Endodermal cell (in vitro differentiated cells): ENCODE data around the gene NDC80. TPM values are rescaled to one million over a fixed set of nuclear protein-coding genes. Genes with fewer than 3 reads are reported as not detected.

Source experiments
- DNase-seq: peaks from one replicate; pipeline ENCODE4 v3.0.0-alpha.2; 2017
- H3K27ac ChIP-seq: 2 replicates; pipeline ENCODE4 v1.5.1; 2013; ENCODE audit warnings: mild to moderate bottlenecking, low read depth, low read length, moderate library complexity
- H3K27me3 ChIP-seq: 2 replicates; pipeline ENCODE4 v1.6.1; 2013; ENCODE audit warnings: mild to moderate bottlenecking, low read length, moderate library complexity; ENCODE audit not compliant: insufficient read depth, control insufficient read depth, poor library complexity, severe bottlenecking
- H3K36me3 ChIP-seq: 2 replicates; pipeline ENCODE4 v1.7.0; 2013; ENCODE audit warnings: mild to moderate bottlenecking, low read length, moderate library complexity; ENCODE audit not compliant: control insufficient read depth, insufficient read depth
- H3K4me1 ChIP-seq: one replicate; pipeline ENCODE4 v1.7.0; 2013; ENCODE audit warnings: low read length; ENCODE audit not compliant: control insufficient read depth, insufficient read depth
- H3K4me3 ChIP-seq: 2 replicates; pipeline ENCODE4 v1.5.1; 2013; ENCODE audit warnings: mild to moderate bottlenecking, low read length, moderate library complexity
- H3K9ac ChIP-seq: 2 replicates; pipeline ENCODE4 v1.6.1; 2013; ENCODE audit warnings: mild to moderate bottlenecking, low read length, moderate library complexity; ENCODE audit not compliant: poor library complexity, severe bottlenecking; ENCODE audit errors: extremely low read depth
- H3K9me3 ChIP-seq: 2 replicates; pipeline ENCODE4 v1.6.1; 2013; ENCODE audit warnings: mild to moderate bottlenecking, low read length, moderate library complexity; ENCODE audit not compliant: control insufficient read depth
- H3K27ac Mint-ChIP-seq: 2 replicates; pipeline ENCODE4 v1.8.0; 2020; ENCODE audit warnings: mixed read lengths
- H3K27me3 Mint-ChIP-seq: 2 replicates; pipeline ENCODE4 v1.8.0; 2021; ENCODE audit warnings: mild to moderate bottlenecking, mixed read lengths; ENCODE audit not compliant: insufficient read depth
- H3K36me3 Mint-ChIP-seq: 2 replicates; pipeline ENCODE4 v1.8.0; 2020; ENCODE audit warnings: low read depth, mixed read lengths
- H3K4me1 Mint-ChIP-seq: 2 replicates; pipeline ENCODE4 v1.8.0; 2020; ENCODE audit warnings: mixed read lengths
- H3K4me3 Mint-ChIP-seq: 2 replicates; pipeline ENCODE4 v1.8.0; 2020; ENCODE audit warnings: mild to moderate bottlenecking, moderate library complexity, mixed read lengths
- H3K9me3 Mint-ChIP-seq: 2 replicates; pipeline ENCODE4 v1.8.0; 2020; ENCODE audit warnings: mild to moderate bottlenecking, mixed read lengths
- CTCF ChIP-seq: fragments of 200-600 bp; sonication (generic); conservative IDR thresholded peaks from 2 replicates; pipeline ENCODE4 v1.5.0; 2021; ENCODE audit warnings: antibody characterized with exemption, mild to moderate bottlenecking
- WGBS, 2 experiments: methylation state at CpG; one replicate each; pipeline versions ENCODE4 v1.1.5 to v1.1.7; 2013; ENCODE audit warnings: missing lambda C conversion rate in 2 of 2, mixed read lengths in 1 of 2; ENCODE audit not compliant: insufficient coverage in 1 of 2, insufficient read length in 1 of 2; 5-methylcytosine and 5-hydroxymethylcytosine counted together
- total RNA-seq, 2 donors: library from RNA; stranded (reverse); fragmentation: NEBNext Ultra II Directional in 1 of 2; extraction: Animal tissue kit (Norgen Biotek cat#: 25700) in 1 of 2; gene quantifications; 2 replicates in 1 of 2; 3 replicates in 1 of 2; pipeline ENCODE4 v1.2.1, GENCODE V29; 2021

NDC80 gene
- total RNA-seq, 2 donors from 2014 or later = 29.7 to 61.8 TPM

GRCh38 chr18:2655954-2656236 lies 84.5 kb downstream of the NDC80 start:
- 0% methylated on average over 37 of the region's 37 CpGs; no CpG with 5 or more reads in 1 of the 2 experiments for WGBS, 2 experiments
- no peaks in the 10 kb centered on the region for H3K4me1 ChIP-seq
- Mint-ChIP-seq H3K27me3 (peaks cover 41% of the 10 kb centered on the region), H3K27ac (peak overlapping the region; percentile 94), H3K4me3 (peak overlapping the region; percentile 95), H3K36me3 (peaks cover 8% of the 10 kb centered on the region), H3K9me3 (peaks cover 2% of the 10 kb centered on the region), H3K4me1 (peaks cover 24% of the 10 kb centered on the region)
- peaks cover 10% of the 10 kb centered on the region for H3K27me3 ChIP-seq
- peak; percentile 35 for TF ChIP-seq CTCF
- no peak for DNase-seq
- H3K36me3 ChIP-seq = peaks cover 4% of the 10 kb centered on the region
- H3K4me3 ChIP-seq = peak overlapping the region; percentile 100
- peak overlapping the region; percentile 84 for H3K9ac ChIP-seq
- H3K9me3 ChIP-seq = peaks cover 4% of the 10 kb centered on the region
- H3K27ac ChIP-seq = peak overlapping the region; percentile 92

- peak overlapping the region; percentile 95 for H3K4me3 Mint-ChIP-seq
- H3K36me3 Mint-ChIP-seq = peaks cover 10% of the 10 kb centered on the region
- DNase-seq = peak; percentile 70
- H3K36me3 ChIP-seq = peaks cover 6% of the 10 kb centered on the region
- peaks cover 9% of the 10 kb centered on the region for H3K9me3 ChIP-seq
- H3K27ac ChIP-seq = peak overlapping the region; percentile 92
- TF ChIP-seq CTCF = no peak
- peak overlapping the region; percentile 94 for H3K27ac Mint-ChIP-seq
- peak overlapping the region; percentile 100 for H3K4me3 ChIP-seq
- H3K9ac ChIP-seq = peak overlapping the region; percentile 84
- peaks cover 10% of the 10 kb centered on the region for H3K27me3 ChIP-seq
- H3K27me3 Mint-ChIP-seq = peaks cover 36% of the 10 kb centered on the region
- 0 to 1% methylated on average over 18 to 49 of the region's 49 CpGs for WGBS, 2 experiments
- peaks cover 3% of the 10 kb centered on the region for H3K9me3 Mint-ChIP-seq
- H3K4me1 ChIP-seq = no peaks in the 10 kb centered on the region
- peaks cover 24% of the 10 kb centered on the region for H3K4me1 Mint-ChIP-seq
Measured at GRCh38 chr18:2656237-2656980, 85.1 kb downstream of the NDC80 start.

GRCh38 chr18:2656981-2657512 lies 85.7 kb downstream of the NDC80 start:
- no peak for TF ChIP-seq CTCF
- peaks cover 9% of the 10 kb centered on the region for H3K9me3 ChIP-seq
- no peaks in the 10 kb centered on the region for H3K4me1 ChIP-seq
- peak overlapping the region; percentile 84 for H3K9ac ChIP-seq
- Mint-ChIP-seq H3K27me3 (peaks cover 30% of the 10 kb centered on the region), H3K9me3 (peaks cover 3% of the 10 kb centered on the region), H3K36me3 (peaks cover 10% of the 10 kb centered on the region), H3K4me3 (peak overlapping the region; percentile 95), H3K27ac (peak overlapping the region; percentile 94), H3K4me1 (peaks cover 24% of the 10 kb centered on the region)
- WGBS, 2 experiments = 14 to 16% methylated on average over 7 to 11 of the region's 12 CpGs
- H3K36me3 ChIP-seq = peaks cover 6% of the 10 kb centered on the region
- H3K27ac ChIP-seq = no peak overlapping the region
- H3K27me3 ChIP-seq = peaks cover 10% of the 10 kb centered on the region
- peak overlapping the region; percentile 100 for H3K4me3 ChIP-seq
- DNase-seq = no peak
